K562 (cell line): ENCODE measurements around the gene UBTD1. TPM values are rescaled to one million over a fixed set of nuclear protein-coding genes. Genes with fewer than 3 reads are reported as not detected.

ENCODE experiments used
- ATAC-seq: fragments of 200-7000 bp; cut with Tn5 transposase; 3 replicates; pipeline ENCODE4 v1.9.1; 2020; ENCODE audit warnings: moderate library complexity
- BruUV-seq: library from RNA; stranded (reverse); fragments of 400-500 nt; replicated peaks from 2 replicates; lab custom pipeline; 2021; lab: Mats Ljungman, UMichigan
- CTCF ChIA-PET: fragments of 300-600 bp; formaldehyde crosslinking; extraction: SDS; loops from one replicate; lab custom pipeline; 2021; ENCODE audit warnings: low intra/inter-chr PET ratio; lab: Yijun Ruan, JAX
- POLR2A ChIA-PET: fragments of 300-600, 350-650 bp; sonication (Branson Sonifier 250); formaldehyde crosslinking; extraction: SDS; loops from one replicate; lab custom pipeline; 2021; ENCODE audit warnings: antibody characterized with exemption, inconsistent platforms; lab: Yijun Ruan, JAX
- DNase-seq, 4 experiments: peaks; one replicate each; pipeline versions ENCODE4 v3.0.0 to v3.0.0-alpha.2; 2011 to 2018; ENCODE audit warnings: low spot score in 3 of 4, mixed read lengths in 3 of 4; ENCODE audit errors: extremely low read depth in 1 of 4
- FAIRE-seq: peaks from 2 replicates; lab custom pipeline; 2011; peaks lifted over from hg19 to GRCh38; lab: Jason Lieb, UNC
- H2AFZ ChIP-seq: 2 replicates; pipeline ENCODE4 v1.6.0; 2011; ENCODE audit warnings: low read depth, low read length, control low read depth, inconsistent platforms
- H3K27ac ChIP-seq: fragments of 200-600 bp; 3 replicates; pipeline ENCODE4 v1.8.0; 2011; ENCODE audit warnings: low read depth, mild to moderate bottlenecking, control low read depth, inconsistent platforms, low read length, moderate library complexity, mixed read lengths; ENCODE audit errors: extremely low read depth
- H3K27me3 ChIP-seq, 2 experiments: fragments of 300-600 bp in 1 of 2; 2 replicates in 1 of 2; 3 replicates in 1 of 2; pipeline versions ENCODE4 v1.6.0 to v1.8.0; 2011; ENCODE audit warnings: inconsistent platforms in 2 of 2, low read length in 2 of 2, mild to moderate bottlenecking in 1 of 2, mixed read lengths in 1 of 2, moderate library complexity in 1 of 2; ENCODE audit not compliant: control insufficient read depth in 2 of 2, insufficient read depth in 2 of 2
- H3K36me3 ChIP-seq: fragments of 300-600 bp; 3 replicates; pipeline ENCODE4 v1.8.0; 2011; ENCODE audit warnings: mild to moderate bottlenecking, low read length, inconsistent platforms; ENCODE audit not compliant: control insufficient read depth, insufficient read depth
- H3K4me1 ChIP-seq, 2 experiments: fragments of 200-600 bp in 1 of 2; replicated peaks in 1 of 2; 2 replicates in 1 of 2; 3 replicates in 1 of 2; pipeline versions ENCODE4 v1.5.1 to v1.8.0; 2011; ENCODE audit warnings: inconsistent platforms in 2 of 2, low read length in 2 of 2, mild to moderate bottlenecking in 1 of 2, mixed read lengths in 1 of 2, moderate library complexity in 1 of 2; ENCODE audit not compliant: control insufficient read depth in 2 of 2, insufficient read depth in 2 of 2
- H3K4me2 ChIP-seq: 2 replicates; pipeline ENCODE4 v1.6.1; 2011; ENCODE audit warnings: low read length, control low read depth, inconsistent platforms, mixed read lengths; ENCODE audit not compliant: insufficient read depth
- H3K4me3 ChIP-seq: fragments of 200-600 bp; sonication (generic), shearing (Covaris generic); 2 replicates; pipeline ENCODE4 v1.5.1; 2016; ENCODE audit warnings: control low read depth, inconsistent platforms
- H3K79me2 ChIP-seq: fragments of 200-600 bp; 3 replicates; pipeline ENCODE4 v1.8.0; 2011; ENCODE audit warnings: low read length, inconsistent platforms; ENCODE audit not compliant: control insufficient read depth, insufficient read depth
- H3K9ac ChIP-seq, 2 experiments: 2 replicates each; pipeline versions ENCODE4 v1.6.0 to v1.6.1; 2011; ENCODE audit warnings: low read depth in 2 of 2, low read length in 2 of 2, control low read depth in 1 of 2, inconsistent platforms in 1 of 2, mild to moderate bottlenecking in 1 of 2, mixed read lengths in 1 of 2; ENCODE audit not compliant: insufficient read depth in 1 of 2
- H3K9me1 ChIP-seq: one replicate; pipeline ENCODE4 v1.6.0; 2011; ENCODE audit warnings: inconsistent platforms, mild to moderate bottlenecking, low read length, moderate library complexity; ENCODE audit not compliant: control insufficient read depth, insufficient read depth
- H3K9me3 ChIP-seq: replicated peaks from 2 replicates; pipeline ENCODE4 v1.5.1; 2011; ENCODE audit warnings: low read depth, low read length, inconsistent platforms; ENCODE audit not compliant: control insufficient read depth, insufficient read depth
- H4K20me1 ChIP-seq: replicated peaks from 2 replicates; pipeline ENCODE4 v1.6.1; 2011; ENCODE audit warnings: low read length, inconsistent platforms, mixed read lengths; ENCODE audit not compliant: control insufficient read depth, insufficient read depth
- FOXK2 ChIP-seq, 2 experiments: fragments of 450-650 bp; IDR thresholded peaks in 1 of 2; conservative IDR thresholded peaks in 1 of 2; 2 replicates each; pipeline ENCODE4 v1.6.1; 2016; ENCODE audit warnings: low read depth in 2 of 2, mild to moderate bottlenecking in 1 of 2
- HDAC8 ChIP-seq: fragments of 450-650 bp; IDR thresholded peaks from 2 replicates; pipeline ENCODE4 v1.6.1; 2016; ENCODE audit warnings: mild to moderate bottlenecking, missing genetic modification characterization, moderate library complexity, missing compliant biosample characterization
- JUN ChIP-seq, 2 experiments: sonication (generic) in 1 of 2; formaldehyde crosslinking in 1 of 2; IDR thresholded peaks; 2 replicates each; pipeline versions ENCODE4 v1.6.1 to v1.8.0; 2012 to 2022; ENCODE audit warnings: borderline replicate concordance in 2 of 2, mild to moderate bottlenecking in 2 of 2, improper control_type of control experiment in 1 of 2, low read depth in 1 of 2, low read length in 1 of 2, missing genetic modification reagents in 1 of 2
- KLF13 ChIP-seq: fragments of 450-650 bp; IDR thresholded peaks from 2 replicates; pipeline ENCODE4 v1.6.1; 2016; ENCODE audit warnings: missing genetic modification characterization, low read depth, mild to moderate bottlenecking, missing compliant biosample characterization, moderate library complexity, borderline replicate concordance
- TARDBP ChIP-seq: fragments of 450-650 bp; IDR thresholded peaks from 2 replicates; pipeline ENCODE4 v1.6.1; 2016
- ZFP1 ChIP-seq: fragments of 450-650 bp; formaldehyde crosslinking; IDR thresholded peaks from 2 replicates; pipeline ENCODE4 v1.4.0; 2020; ENCODE audit warnings: mild to moderate bottlenecking, mixed read lengths
- ZKSCAN8 ChIP-seq: fragments of 200-800 bp; sonication (Bioruptor generic); IDR thresholded peaks from 2 replicates; pipeline ENCODE4 v1.6.1; 2016; ENCODE audit warnings: missing genetic modification characterization, missing compliant biosample characterization
- ZNF77 ChIP-seq: fragments of 250-450 bp; sonication (Bioruptor Pico); IDR thresholded peaks from 2 replicates; pipeline ENCODE4 v1.5.0; 2020
- WGBS: fragments of 100-300 bp; shearing (Covaris generic); methylation state at CpG from one replicate; pipeline ENCODE4 v1.1.6; 2016; ENCODE audit warnings: low coverage, mixed read lengths; ENCODE audit not compliant: insufficient coverage; ENCODE audit errors: missing lambda C conversion rate; 5-methylcytosine and 5-hydroxymethylcytosine counted together
- in situ Hi-C: fragments of 300-500 bp; cut with MboI; formaldehyde crosslinking; loops from 4 replicates; pipeline ENCODE4 v1.15.0; 2018; ENCODE audit warnings: inconsistent platforms, mixed read lengths
- intact Hi-C: fragments of 100-400 bp; cut with micrococcal nuclease; formaldehyde crosslinking; loops from 2 replicates; pipeline ENCODE4 v1.14.2; 2022
- polyA plus RNA-seq, 8 experiments: library from polyadenylated mRNA; depleted of rRNA in 4 of 8; stranded (reverse) in 5 of 8; unstranded in 3 of 8; fragments of >200 nt; fragmentation: Nextera tagmentation in 2 of 8; fragmentation: Illumina TruSeq in 1 of 8; extraction: Ambion mirVana in 2 of 8; extraction: Trizol in 1 of 8; gene quantifications; 2 replicates each; pipeline versions ENCODE4 v1.2.1 to v1.2.3, GENCODE V29; 2011 to 2014; ENCODE audit warnings: inconsistent platforms in 1 of 8, missing spikeins in 1 of 8
- total RNA-seq, 7 experiments: library from RNA; depleted of rRNA in 6 of 7; stranded (reverse); fragments of >200 nt in 6 of 7; fragmentation: Illumina TruSeq in 2 of 7; extraction: Trizol in 2 of 7; gene quantifications; 2 replicates each; pipeline versions ENCODE4 v1.2.1 to v1.2.3, GENCODE V29; 2011 to 2021; ENCODE audit warnings: low replicate concordance in 1 of 7
- TF ChIP-seq, protein P1 (sequence below): fragments of 250-450 bp; sonication (Bioruptor Pico); IDR thresholded peaks from 2 replicates; pipeline ENCODE4 v1.5.0; 2021
- TF ChIP-seq, protein P2 (sequence below): fragments of 250-450 bp; sonication (Bioruptor Pico); IDR thresholded peaks from 2 replicates; pipeline ENCODE4 v1.5.0; 2021
- TF ChIP-seq, protein P3 (sequence below): fragments of 450-650 bp; IDR thresholded peaks from 2 replicates; pipeline ENCODE4 v1.7.0; 2016; ENCODE audit warnings: borderline replicate concordance
- TF ChIP-seq, protein P4 (sequence below): fragments of 250-450 bp; sonication (Bioruptor Pico); IDR thresholded peaks from 2 replicates; pipeline ENCODE4 v1.4.0; 2020

UBTD1 gene
- total and polyA plus RNA-seq, 9 of the 15 experiments (the other 6 are each of a cell fraction or from before 2014, with no cell fraction given), result 0.08 to 1.6 (median 0.81) TPM; not detected in 1

DNA sequence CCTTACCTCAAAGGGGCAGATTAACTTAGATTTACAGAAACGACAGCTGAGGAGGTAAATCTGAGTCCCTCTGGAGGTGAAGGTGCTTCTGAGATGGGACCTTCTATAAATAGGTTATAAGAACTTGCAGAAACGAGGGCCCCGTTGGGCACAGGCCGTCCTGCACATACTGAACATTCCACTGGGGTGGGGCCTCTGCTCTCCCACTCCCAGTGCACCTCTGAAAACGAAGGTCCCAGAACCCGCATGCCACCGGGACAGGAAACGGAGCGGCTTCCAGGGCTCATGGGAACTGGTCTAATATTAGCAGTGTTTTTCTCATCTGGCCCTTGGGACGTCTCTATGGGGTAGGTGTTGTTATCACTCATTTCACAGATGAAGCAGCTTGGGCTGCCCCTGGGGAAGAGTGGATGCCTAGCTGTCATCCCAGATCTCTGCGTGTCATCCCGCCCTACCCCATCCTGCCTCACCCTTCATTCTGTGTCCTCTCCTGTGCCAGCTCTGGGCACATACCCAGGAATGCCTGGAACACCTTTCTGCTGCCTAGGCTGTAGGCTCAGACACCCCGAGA lies 110.4 kb downstream of the UBTD1 start:
- ChIA-PET CTCF (no interaction called here), POLR2A (interaction anchor here (0.6 to 1.3 kb wide), 5 partner anchors 10 to 161 kb away, joined by 3 to 6 read pairs (median 4); no protein-coding TSS in a partner anchor)
- H3K79me2 ChIP-seq, result no peaks in the 10 kb centered on the region
- H3K9me1 ChIP-seq, result no peaks in the 10 kb centered on the region
- in situ Hi-C loops, result no loop called here
- BruUV-seq, result no TSS peak
- H2AFZ ChIP-seq, result no peak overlapping the region
- no peak overlapping the region for H3K9ac ChIP-seq
- no peak overlapping the region for H3K4me2 ChIP-seq
- FAIRE-seq (no peak), ATAC-seq (no peak), DNase-seq (no peak)
- H3K27me3 ChIP-seq, result no peaks in the 10 kb centered on the region
- H3K4me3 ChIP-seq, result no peak overlapping the region
- peaks cover 0 to 5% of the 10 kb centered on the region in 2 experiments; a peak in 2 of 5 replicates for H3K4me1 ChIP-seq
- no peaks in the 10 kb centered on the region for H4K20me1 ChIP-seq
- 49% methylated on average over 13 of the region's 13 CpGs for WGBS
- no peaks in the 10 kb centered on the region for H3K36me3 ChIP-seq
- H3K27ac ChIP-seq, result no peak overlapping the region
- no peaks in the 10 kb centered on the region for H3K9me3 ChIP-seq
- intact Hi-C loops, result no loop called here
- no peak for TF ChIP-seq JUN (IDR thresholded peaks at IDR 0.05; ENCODE audit: borderline replicate concordance, low read depth, low read length)
- TF ChIP-seq JUN (CRISPR knock-in tag; IDR thresholded peaks at IDR 0.05; ENCODE audit: borderline replicate concordance), result no peak
- TF ChIP-seq KLF13 (tag), result no peak
- TF ChIP-seq, protein P1, sequence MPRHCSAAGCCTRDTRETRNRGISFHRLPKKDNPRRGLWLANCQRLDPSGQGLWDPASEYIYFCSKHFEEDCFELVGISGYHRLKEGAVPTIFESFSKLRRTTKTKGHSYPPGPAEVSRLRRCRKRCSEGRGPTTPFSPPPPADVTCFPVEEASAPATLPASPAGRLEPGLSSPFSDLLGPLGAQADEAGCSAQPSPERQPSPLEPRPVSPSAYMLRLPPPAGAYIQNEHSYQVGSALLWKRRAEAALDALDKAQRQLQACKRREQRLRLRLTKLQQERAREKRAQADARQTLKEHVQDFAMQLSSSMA (CRISPR knock-in tag), result no peak
- TF ChIP-seq, protein P2, sequence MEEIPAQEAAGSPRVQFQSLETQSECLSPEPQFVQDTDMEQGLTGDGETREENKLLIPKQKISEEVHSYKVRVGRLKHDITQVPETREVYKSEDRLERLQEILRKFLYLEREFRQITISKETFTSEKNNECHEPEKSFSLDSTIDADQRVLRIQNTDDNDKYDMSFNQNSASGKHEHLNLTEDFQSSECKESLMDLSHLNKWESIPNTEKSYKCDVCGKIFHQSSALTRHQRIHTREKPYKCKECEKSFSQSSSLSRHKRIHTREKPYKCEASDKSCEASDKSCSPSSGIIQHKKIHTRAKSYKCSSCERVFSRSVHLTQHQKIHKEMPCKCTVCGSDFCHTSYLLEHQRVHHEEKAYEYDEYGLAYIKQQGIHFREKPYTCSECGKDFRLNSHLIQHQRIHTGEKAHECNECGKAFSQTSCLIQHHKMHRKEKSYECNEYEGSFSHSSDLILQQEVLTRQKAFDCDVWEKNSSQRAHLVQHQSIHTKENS (CRISPR knock-in tag), result no peak
- TF ChIP-seq, protein P3, sequence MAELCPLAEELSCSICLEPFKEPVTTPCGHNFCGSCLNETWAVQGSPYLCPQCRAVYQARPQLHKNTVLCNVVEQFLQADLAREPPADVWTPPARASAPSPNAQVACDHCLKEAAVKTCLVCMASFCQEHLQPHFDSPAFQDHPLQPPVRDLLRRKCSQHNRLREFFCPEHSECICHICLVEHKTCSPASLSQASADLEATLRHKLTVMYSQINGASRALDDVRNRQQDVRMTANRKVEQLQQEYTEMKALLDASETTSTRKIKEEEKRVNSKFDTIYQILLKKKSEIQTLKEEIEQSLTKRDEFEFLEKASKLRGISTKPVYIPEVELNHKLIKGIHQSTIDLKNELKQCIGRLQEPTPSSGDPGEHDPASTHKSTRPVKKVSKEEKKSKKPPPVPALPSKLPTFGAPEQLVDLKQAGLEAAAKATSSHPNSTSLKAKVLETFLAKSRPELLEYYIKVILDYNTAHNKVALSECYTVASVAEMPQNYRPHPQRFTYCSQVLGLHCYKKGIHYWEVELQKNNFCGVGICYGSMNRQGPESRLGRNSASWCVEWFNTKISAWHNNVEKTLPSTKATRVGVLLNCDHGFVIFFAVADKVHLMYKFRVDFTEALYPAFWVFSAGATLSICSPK, result no peak
- TF ChIP-seq TARDBP, result no peak
- TF ChIP-seq ZNF77, result no peak
- TF ChIP-seq ZFP1 (CRISPR knock-in tag), result no peak
- no peak for TF ChIP-seq FOXK2 (conservative IDR thresholded peaks at IDR 0.05 in 1 of 2, IDR thresholded peaks at IDR 0.05 in 1 of 2; ENCODE audit: low read depth in 2 of 2)
- TF ChIP-seq HDAC8 (tag), result no peak
- TF ChIP-seq, protein P4, sequence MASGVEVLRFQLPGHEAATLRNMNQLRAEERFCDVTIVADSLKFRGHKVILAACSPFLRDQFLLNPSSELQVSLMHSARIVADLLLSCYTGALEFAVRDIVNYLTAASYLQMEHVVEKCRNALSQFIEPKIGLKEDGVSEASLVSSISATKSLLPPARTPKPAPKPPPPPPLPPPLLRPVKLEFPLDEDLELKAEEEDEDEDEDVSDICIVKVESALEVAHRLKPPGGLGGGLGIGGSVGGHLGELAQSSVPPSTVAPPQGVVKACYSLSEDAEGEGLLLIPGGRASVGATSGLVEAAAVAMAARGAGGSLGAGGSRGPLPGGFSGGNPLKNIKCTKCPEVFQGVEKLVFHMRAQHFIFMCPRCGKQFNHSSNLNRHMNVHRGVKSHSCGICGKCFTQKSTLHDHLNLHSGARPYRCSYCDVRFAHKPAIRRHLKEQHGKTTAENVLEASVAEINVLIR (CRISPR knock-in tag), result no peak
- no peak for TF ChIP-seq ZKSCAN8 (CRISPR knock-in tag)
